SK-N-SH (cell line): Measurements from ENCODE around the gene HTT. TPM values are rescaled to one million over a fixed set of nuclear protein-coding genes. Genes with fewer than 3 reads are reported as not detected.

Source experiments
- CTCF ChIA-PET: fragments of 300-600, 350-600 bp; formaldehyde crosslinking; extraction: SDS; loops from one replicate; lab custom pipeline; 2021; lab: Yijun Ruan, JAX
- POLR2A ChIA-PET: fragments of 350-600 bp; sonication (Branson Sonifier 250); formaldehyde crosslinking; extraction: SDS; loops from one replicate; lab custom pipeline; 2020; ENCODE audit warnings: antibody characterized with exemption, inconsistent platforms; lab: Yijun Ruan, JAX
- DNase-seq: peaks from one replicate; pipeline ENCODE4 v3.0.0; 2012
- H2AFZ ChIP-seq: fragments of 200-600 bp; sonication (generic); 2 replicates; pipeline ENCODE4 v1.8.1; 2016; ENCODE audit warnings: antibody characterized with exemption, mild to moderate bottlenecking, low read depth
- H3F3A ChIP-seq: fragments of 200-600 bp; sonication (generic); replicated peaks from 2 replicates; pipeline ENCODE3; 2016; ENCODE audit warnings: antibody characterized with exemption, mild to moderate bottlenecking; ENCODE audit not compliant: insufficient read depth
- H3K27ac ChIP-seq, 2 experiments: fragments of 200-500 bp in 1 of 2; fragments of 200-600 bp in 1 of 2; sonication (Bioruptor generic) in 1 of 2; sonication (generic), shearing (Covaris generic) in 1 of 2; 2 replicates each; pipeline versions ENCODE4 v1.5.1 to v1.6.1; 2014 to 2016; ENCODE audit warnings: low read depth in 2 of 2, inconsistent platforms in 1 of 2, low read length in 1 of 2, mild to moderate bottlenecking in 1 of 2, mixed read lengths in 1 of 2
- H3K27me3 ChIP-seq: fragments of 200-600 bp; sonication (generic), shearing (Covaris generic); 2 replicates; pipeline ENCODE4 v1.6.1; 2016; ENCODE audit warnings: mixed run types; ENCODE audit not compliant: insufficient read depth
- H3K36me3 ChIP-seq, 2 experiments: fragments of 200-500 bp in 1 of 2; fragments of 200-600 bp in 1 of 2; sonication (Bioruptor generic) in 1 of 2; sonication (generic) in 1 of 2; replicated peaks in 1 of 2; 2 replicates each; pipeline versions ENCODE3 to v1.5.1; 2014 to 2016; ENCODE audit warnings: low read length in 1 of 2, mild to moderate bottlenecking in 1 of 2; ENCODE audit not compliant: insufficient read depth in 2 of 2, control insufficient read depth in 1 of 2
- H3K4me1 ChIP-seq, 2 experiments: fragments of 200-500 bp in 1 of 2; fragments of 200-600 bp in 1 of 2; sonication (Bioruptor generic) in 1 of 2; sonication (generic), shearing (Covaris generic) in 1 of 2; 2 replicates each; pipeline versions ENCODE4 v1.5.1 to v1.6.1; 2014 to 2016; ENCODE audit warnings: low read depth in 1 of 2, low read length in 1 of 2, mixed run types in 1 of 2; ENCODE audit not compliant: insufficient read depth in 2 of 2, control insufficient read depth in 1 of 2
- H3K4me2 ChIP-seq: fragments of 200-600 bp; sonication (generic), shearing (Covaris generic); 2 replicates; pipeline ENCODE4 v1.6.1; 2017; ENCODE audit warnings: mixed run types
- H3K4me3 ChIP-seq, 2 experiments: fragments of 200-500 bp in 1 of 2; fragments of 200-600 bp in 1 of 2; sonication (Bioruptor generic) in 1 of 2; sonication (generic), shearing (Covaris generic) in 1 of 2; 2 replicates each; pipeline versions ENCODE4 v1.5.1 to v1.8.1; 2014 to 2016; ENCODE audit warnings: low read depth in 2 of 2, inconsistent platforms in 1 of 2, low read length in 1 of 2, mild to moderate bottlenecking in 1 of 2, mixed read lengths in 1 of 2, moderate library complexity in 1 of 2
- H3K79me2 ChIP-seq: fragments of 200-600 bp; sonication (generic); 2 replicates; pipeline ENCODE4 v1.8.1; 2017; ENCODE audit warnings: mild to moderate bottlenecking; ENCODE audit not compliant: insufficient read depth
- H3K9ac ChIP-seq: fragments of 200-600 bp; sonication (generic); 2 replicates; pipeline ENCODE4 v1.6.1; 2017; ENCODE audit warnings: mixed run types
- H3K9me2 ChIP-seq: fragments of 200-600 bp; sonication (generic); 2 replicates; pipeline ENCODE4 v1.6.1; 2017; ENCODE audit warnings: mixed run types
- H3K9me3 ChIP-seq: fragments of 200-600 bp; sonication (generic); 2 replicates; pipeline ENCODE4 v1.6.1; 2017; ENCODE audit warnings: mixed run types, mild to moderate bottlenecking, moderate library complexity
- H4K20me1 ChIP-seq: fragments of 200-600 bp; sonication (generic); 2 replicates; pipeline ENCODE4 v1.6.1; 2017; ENCODE audit warnings: mild to moderate bottlenecking, mixed run types; ENCODE audit not compliant: insufficient read depth
- CTCF ChIP-seq: fragments of 200-600 bp; sonication (generic); IDR thresholded peaks from 2 replicates; pipeline ENCODE4 v1.6.1; 2017; ENCODE audit warnings: antibody characterized with exemption, mild to moderate bottlenecking, moderate library complexity
- FOXM1 ChIP-seq: IDR thresholded peaks from 2 replicates; pipeline ENCODE4 v1.4.0; 2012; ENCODE audit warnings: low read depth, mild to moderate bottlenecking
- IRF3 ChIP-seq: fragments of 150-350 bp; IDR thresholded peaks from 2 replicates; pipeline ENCODE4 v1.6.1; 2016; ENCODE audit warnings: mild to moderate bottlenecking, low read depth, low read length
- NRF1 ChIP-seq: IDR thresholded peaks from 2 replicates; pipeline ENCODE4 v1.6.1; 2012; ENCODE audit warnings: low read depth, mild to moderate bottlenecking, low read length
- YY1 ChIP-seq: IDR thresholded peaks from 2 replicates; pipeline ENCODE4 v1.4.0; 2012; ENCODE audit warnings: low read depth, mild to moderate bottlenecking
- WGBS: methylation state at CpG from one replicate; pipeline ENCODE4 v1.1.6; 2017; ENCODE audit warnings: low lambda C conversion rate; 5-methylcytosine and 5-hydroxymethylcytosine counted together
- polyA plus RNA-seq, 3 experiments: library from polyadenylated mRNA; depleted of rRNA; stranded (reverse); fragments of >200 nt; gene quantifications; 2 replicates each; pipeline ENCODE4 v1.2.3, GENCODE V29; 2012

HTT gene
- polyA plus RNA-seq, 1 of the 3 experiments (the other 2 are of a cell fraction): 11.3 TPM

DNA sequence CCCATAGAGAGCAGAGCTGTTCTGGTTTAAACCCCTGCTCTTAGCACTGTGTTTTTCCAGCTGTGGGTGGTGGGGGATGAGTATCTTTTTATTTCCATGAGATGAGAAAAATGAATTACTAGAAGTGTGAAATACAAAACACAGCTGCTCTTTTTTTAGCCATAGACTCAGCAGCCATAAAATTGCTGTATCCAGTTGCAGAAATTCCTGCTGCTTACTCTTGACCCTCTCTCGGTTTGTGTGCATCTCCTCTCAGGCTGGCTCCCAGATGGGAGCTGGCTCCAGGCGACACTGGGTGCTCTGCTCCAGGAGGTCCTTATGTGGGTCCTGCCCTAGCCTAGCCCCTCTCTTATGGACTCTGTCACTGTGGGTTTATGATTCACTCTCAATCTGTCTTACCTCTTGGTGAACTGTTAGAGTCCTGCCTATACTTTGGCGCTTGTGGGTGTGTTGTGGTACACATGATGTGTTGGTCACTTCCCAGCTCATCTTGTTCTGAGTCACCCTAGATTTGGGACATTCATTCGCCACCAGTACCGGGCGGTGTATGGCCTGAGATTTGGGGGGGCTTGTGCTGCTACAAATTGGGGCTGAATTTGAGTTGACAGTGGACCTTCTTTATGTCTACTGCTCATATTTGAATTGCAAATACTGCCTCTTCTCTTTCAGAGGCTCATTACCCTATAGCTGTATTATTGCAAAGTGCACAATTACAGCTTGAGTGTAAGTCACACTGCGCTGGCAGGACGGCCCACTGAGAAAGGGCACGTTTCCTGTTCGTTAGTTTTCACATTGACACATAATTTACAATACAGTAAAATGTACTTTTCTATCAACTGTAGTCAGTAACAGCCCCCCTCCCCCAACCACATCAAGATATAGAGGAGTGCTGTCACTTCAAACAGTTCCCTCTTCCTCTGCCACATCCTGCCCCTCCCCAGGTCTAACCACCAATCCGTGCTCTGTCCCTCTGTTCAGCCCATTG is 127.5 kb downstream of the HTT start:
- Histone ChIP-seq H3K27ac (no peak overlapping the region), H3K9ac (no peak overlapping the region), H4K20me1 (no peaks in the 10 kb centered on the region), H3K4me1 (peaks cover 0 to 8% of the 10 kb centered on the region in 2 experiments; a peak in 1 of 4 replicates), H3K4me2 (no peak overlapping the region), H3K9me2 (no peaks in the 10 kb centered on the region), H3K4me3 (no peak overlapping the region), H3K27me3 (no peaks in the 10 kb centered on the region), H3K9me3 (no peaks in the 10 kb centered on the region), H3K79me2 (no peaks in the 10 kb centered on the region), H2AFZ (no peak overlapping the region), H3K36me3 (peaks cover 26 to 46% of the 10 kb centered on the region in 2 experiments), H3F3A (no peaks in the 10 kb centered on the region)
- TF ChIP-seq IRF3 (no peak), FOXM1 (no peak), YY1 (no peak)
- ChIA-PET CTCF (interaction anchor here (1.0 to 1.1 kb wide), 2 partner anchors 8 to 45 kb away, joined by 3 read pairs; no protein-coding TSS in a partner anchor), POLR2A (no interaction called here)
- no peak for DNase-seq
- 95% methylated on average over 11 of the region's 11 CpGs for WGBS

- Histone ChIP-seq H3K4me2 (no peak overlapping the region), H3K9ac (no peak overlapping the region), H2AFZ (no peak overlapping the region), H3K27ac (no peak overlapping the region; a peak in 1 of 4 replicates), H4K20me1 (no peaks in the 10 kb centered on the region), H3K9me3 (no peaks in the 10 kb centered on the region), H3K27me3 (no peaks in the 10 kb centered on the region), H3F3A (no peaks in the 10 kb centered on the region), H3K9me2 (no peaks in the 10 kb centered on the region), H3K4me3 (no peak overlapping the region), H3K79me2 (no peaks in the 10 kb centered on the region), H3K4me1 (peaks cover 0 to 17% of the 10 kb centered on the region in 2 experiments; a peak in 2 of 4 replicates), H3K36me3 (peaks cover 36 to 51% of the 10 kb centered on the region in 2 experiments)
- 96% methylated on average over 22 of the region's 22 CpGs for WGBS
- ChIA-PET POLR2A (no interaction called here), CTCF (interaction anchor here (0.6 to 1.1 kb wide), 3 partner anchors 9 to 240 kb away, joined by 3 to 4 read pairs (median 3); no protein-coding TSS in a partner anchor)
- DNase-seq: no peak
- no peak for TF ChIP-seq NRF1
- no peak for TF ChIP-seq CTCF
These were observed 128.6 kb downstream of the HTT start for GRCh38 chr4:3202836-3203820.
